ENCODE data around the gene TPM1. TPM values are rescaled to one million over a fixed set of nuclear protein-coding genes. Genes with fewer than 3 reads are reported as not detected.

The TPM1 gene
- total RNA-seq, 2 donors from 2014 or later: 927 to 1,440 TPM

DNA sequence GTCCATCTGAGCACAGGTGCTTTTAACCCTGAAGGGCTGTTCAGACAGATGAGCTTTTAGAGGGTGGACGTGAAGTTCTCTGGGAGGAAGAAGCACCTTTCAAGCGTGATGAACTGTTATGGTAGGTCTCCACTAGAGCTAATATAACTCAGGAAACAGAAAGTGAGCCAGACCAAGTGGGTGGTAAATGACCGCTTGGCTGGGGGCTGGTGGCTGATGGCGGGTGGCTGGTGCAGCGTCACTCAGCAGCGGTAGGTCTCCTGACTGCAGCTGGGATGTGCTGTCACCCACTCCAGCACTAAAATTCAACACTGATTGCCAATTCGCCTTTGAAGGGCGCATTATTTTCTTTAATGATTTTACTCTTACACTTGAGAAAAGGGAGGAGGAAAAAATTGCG lies 47.9 kb downstream of the TPM1 start:
- H3K4me3 ChIP-seq: no peak overlapping the region

DNA sequence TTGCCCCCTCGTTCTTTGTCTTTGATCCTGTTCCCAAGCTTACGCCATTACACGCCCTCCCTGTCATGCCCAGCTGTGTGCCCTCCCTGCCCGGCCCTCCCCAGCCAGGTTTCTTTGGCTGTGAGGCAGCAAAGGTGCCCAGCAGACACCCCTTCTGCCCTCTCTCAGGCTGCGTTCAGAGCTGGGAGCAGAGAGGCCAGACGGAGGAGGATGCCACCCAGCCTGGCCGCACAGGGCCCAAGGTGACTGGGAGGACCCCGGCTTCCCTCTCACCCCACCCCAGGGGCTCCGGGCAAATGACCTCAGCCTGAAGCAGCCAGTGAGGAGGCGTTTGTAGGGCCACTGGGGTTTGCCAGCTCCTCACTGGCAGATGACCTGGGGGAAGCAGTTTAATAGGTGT lies 48.3 kb downstream of the TPM1 start:
- DNase-seq (ENCODE audit: low spot score) (no peak), ATAC-seq (ENCODE audit: insufficient number of reproducible peaks, low FRiP score, low read depth) (no peak)
- H3K36me3 ChIP-seq: no peaks in the 10 kb centered on the region
- no peak overlapping the region for H3K27ac ChIP-seq
- peaks cover 2 to 26% of the 10 kb centered on the region in 2 donors for H3K4me1 ChIP-seq (ENCODE audit: control insufficient read depth in 1 of 2, low read depth in 2 of 2)
- H3K9me3 ChIP-seq: no peaks in the 10 kb centered on the region
- no peaks in the 10 kb centered on the region for H3K27me3 ChIP-seq (replicated peaks; ENCODE audit: insufficient read depth)
- TF ChIP-seq, protein P1, sequence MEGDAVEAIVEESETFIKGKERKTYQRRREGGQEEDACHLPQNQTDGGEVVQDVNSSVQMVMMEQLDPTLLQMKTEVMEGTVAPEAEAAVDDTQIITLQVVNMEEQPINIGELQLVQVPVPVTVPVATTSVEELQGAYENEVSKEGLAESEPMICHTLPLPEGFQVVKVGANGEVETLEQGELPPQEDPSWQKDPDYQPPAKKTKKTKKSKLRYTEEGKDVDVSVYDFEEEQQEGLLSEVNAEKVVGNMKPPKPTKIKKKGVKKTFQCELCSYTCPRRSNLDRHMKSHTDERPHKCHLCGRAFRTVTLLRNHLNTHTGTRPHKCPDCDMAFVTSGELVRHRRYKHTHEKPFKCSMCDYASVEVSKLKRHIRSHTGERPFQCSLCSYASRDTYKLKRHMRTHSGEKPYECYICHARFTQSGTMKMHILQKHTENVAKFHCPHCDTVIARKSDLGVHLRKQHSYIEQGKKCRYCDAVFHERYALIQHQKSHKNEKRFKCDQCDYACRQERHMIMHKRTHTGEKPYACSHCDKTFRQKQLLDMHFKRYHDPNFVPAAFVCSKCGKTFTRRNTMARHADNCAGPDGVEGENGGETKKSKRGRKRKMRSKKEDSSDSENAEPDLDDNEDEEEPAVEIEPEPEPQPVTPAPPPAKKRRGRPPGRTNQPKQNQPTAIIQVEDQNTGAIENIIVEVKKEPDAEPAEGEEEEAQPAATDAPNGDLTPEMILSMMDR (IDR thresholded peaks at IDR 0.05): no peak
- H3K4me3 ChIP-seq: no peak overlapping the region

More for the DNA sequence above, 47.9 kb downstream of the TPM1 start:
- no peaks in the 10 kb centered on the region for H3K36me3 ChIP-seq
- H3K27ac ChIP-seq: no peak overlapping the region
- peaks cover 2 to 26% of the 10 kb centered on the region in 2 donors for H3K4me1 ChIP-seq (ENCODE audit: control insufficient read depth in 1 of 2, low read depth in 2 of 2)
- DNase-seq (ENCODE audit: low spot score) (no peak), ATAC-seq (ENCODE audit: insufficient number of reproducible peaks, low FRiP score, low read depth) (no peak)
- no peaks in the 10 kb centered on the region for H3K27me3 ChIP-seq (replicated peaks; ENCODE audit: insufficient read depth)
- no peaks in the 10 kb centered on the region for H3K9me3 ChIP-seq
- TF ChIP-seq, protein P1 (IDR thresholded peaks at IDR 0.05): no peak

DNA sequence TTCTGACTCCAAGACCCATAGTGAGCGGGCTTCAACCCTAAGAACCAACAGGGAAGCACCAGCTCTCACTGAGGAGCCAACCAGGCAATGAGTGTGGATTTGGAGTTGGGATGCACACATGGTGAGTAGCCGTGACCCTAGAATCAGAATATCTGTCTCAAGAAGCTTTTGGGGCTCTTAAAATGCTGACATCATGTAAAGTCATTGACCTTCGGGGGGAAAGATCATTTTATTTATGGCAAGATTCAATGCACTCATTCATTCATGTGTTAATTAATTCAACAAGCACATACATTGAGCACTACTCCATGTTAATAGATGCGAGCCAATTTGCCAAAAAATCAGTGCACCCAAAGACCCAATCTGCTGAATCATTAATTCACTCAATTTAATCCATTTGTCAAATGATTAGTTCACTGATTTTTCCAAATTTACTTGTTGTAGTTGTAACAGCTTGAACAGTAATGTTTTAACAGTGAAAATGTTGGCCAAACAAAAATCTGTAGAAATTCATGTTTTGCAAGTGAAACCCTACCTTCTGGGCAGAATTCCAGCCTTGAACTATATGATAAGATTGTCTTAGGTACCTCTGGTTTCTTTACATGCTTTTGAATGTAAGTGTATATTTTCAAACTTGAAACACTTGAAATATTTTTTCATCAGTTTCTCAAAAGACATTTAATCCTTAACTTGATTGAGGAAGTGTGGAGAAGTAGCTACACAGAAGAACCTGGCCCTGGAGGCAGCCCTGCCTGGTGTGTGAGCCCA lies 49.3 kb downstream of the TPM1 start:
- H3K27ac ChIP-seq: no peak overlapping the region
- no peaks in the 10 kb centered on the region for H3K9me3 ChIP-seq
- no peaks in the 10 kb centered on the region for H3K27me3 ChIP-seq (replicated peaks; ENCODE audit: insufficient read depth)
- H3K4me3 ChIP-seq: no peak overlapping the region
- no peak for ATAC-seq (ENCODE audit: insufficient number of reproducible peaks, low FRiP score, low read depth)
- peaks cover 2 to 26% of the 10 kb centered on the region in 2 donors for H3K4me1 ChIP-seq (ENCODE audit: control insufficient read depth in 1 of 2, low read depth in 2 of 2)
- DNase-seq (ENCODE audit: low spot score): no peak
- no peaks in the 10 kb centered on the region for H3K36me3 ChIP-seq
- TF ChIP-seq, protein P1 (IDR thresholded peaks at IDR 0.05): no peak

DNA sequence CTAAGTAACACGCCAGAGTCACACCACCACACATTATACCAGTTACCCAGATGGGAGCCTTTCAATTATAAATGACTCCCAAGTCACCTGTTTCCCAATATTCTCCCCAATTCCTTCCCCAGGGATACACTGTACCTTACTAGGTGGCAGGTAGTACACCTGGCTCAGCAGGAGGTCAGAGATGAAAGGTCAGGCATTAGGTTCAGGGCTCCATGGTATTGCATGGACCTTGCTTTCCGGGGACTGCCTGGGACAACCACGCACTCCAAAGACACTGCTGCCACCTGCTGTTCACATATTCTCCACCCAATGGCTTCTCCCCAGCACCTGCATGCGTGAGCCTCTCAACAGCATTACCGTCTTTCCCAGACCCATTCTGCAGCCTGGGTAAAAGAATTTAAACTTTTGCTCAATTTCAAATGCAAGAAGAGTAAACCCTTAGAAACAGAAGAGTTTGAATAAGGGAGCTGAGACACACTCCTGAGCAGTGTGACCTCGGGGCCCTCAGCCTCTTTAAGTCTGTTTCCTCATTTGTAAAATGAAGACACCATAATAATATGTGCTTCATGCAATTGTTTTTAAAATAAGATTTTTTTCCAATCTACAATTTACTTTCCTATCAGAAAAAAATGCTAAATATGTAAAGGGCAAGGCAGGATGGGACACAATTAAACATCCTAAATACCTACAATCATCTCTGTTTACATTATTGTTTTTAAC lies 51.1 kb downstream of the TPM1 start:
- TF ChIP-seq, protein P1 (IDR thresholded peaks at IDR 0.05): peak; percentile 85
- peak; percentile 44 for DNase-seq (ENCODE audit: low spot score)
- Histone ChIP-seq H3K27me3 (replicated peaks; ENCODE audit: insufficient read depth) (no peaks in the 10 kb centered on the region), H3K27ac (no peak overlapping the region), H3K36me3 (no peaks in the 10 kb centered on the region), H3K4me1 (ENCODE audit: control insufficient read depth in 1 of 2, low read depth in 2 of 2) (peaks cover 2 to 26% of the 10 kb centered on the region in 2 donors), H3K9me3 (no peaks in the 10 kb centered on the region), H3K4me3 (no peak overlapping the region)
- ATAC-seq (ENCODE audit: insufficient number of reproducible peaks, low FRiP score, low read depth): no peak

DNA sequence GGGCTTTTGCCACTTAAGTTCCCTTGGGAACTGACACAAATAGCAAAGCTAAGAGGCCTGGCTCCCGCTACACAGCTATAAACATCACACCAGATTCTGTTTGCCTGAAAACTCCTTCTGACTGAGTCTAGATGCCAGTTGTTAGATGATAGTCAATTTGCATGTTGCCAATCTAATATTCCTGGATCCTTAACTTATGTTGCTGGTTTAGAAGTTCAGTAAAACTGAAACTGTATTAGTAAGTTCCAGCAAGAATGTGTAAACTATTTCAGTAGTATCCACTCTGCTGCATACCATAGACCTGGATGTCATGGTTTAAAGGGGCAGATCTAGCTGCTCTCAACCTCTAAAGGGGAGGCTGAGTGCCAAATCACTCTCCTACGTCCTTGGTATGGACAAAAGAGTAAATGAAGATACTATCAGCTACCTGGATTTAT lies 52.0 kb downstream of the TPM1 start:
- DNase-seq (ENCODE audit: low spot score) (no peak), ATAC-seq (ENCODE audit: insufficient number of reproducible peaks, low FRiP score, low read depth) (no peak)
- no peaks in the 10 kb centered on the region for H3K27me3 ChIP-seq (replicated peaks; ENCODE audit: insufficient read depth)
- peak overlapping the region in 1 of 2 donors; percentile 3 for H3K27ac ChIP-seq
- no peaks in the 10 kb centered on the region for H3K36me3 ChIP-seq
- peaks cover 2 to 19% of the 10 kb centered on the region in 2 donors for H3K4me1 ChIP-seq (ENCODE audit: control insufficient read depth in 1 of 2, low read depth in 2 of 2)
- TF ChIP-seq, protein P1 (IDR thresholded peaks at IDR 0.05): no peak
- no peaks in the 10 kb centered on the region for H3K9me3 ChIP-seq
- H3K4me3 ChIP-seq: no peak overlapping the region

Measured in thoracic aorta (tissue), 2 donors.